HG03103 (cell line): ENCODE measurements around the gene KLF13.

Source experiments
- ATAC-seq: cut with Tn5 transposase; IDR thresholded peaks from one replicate; pipeline ENCODE4 v1.9.1; 2021; ENCODE audit warnings: low read depth; ENCODE audit not compliant: unreplicated experiment

The KLF13 gene

DNA sequence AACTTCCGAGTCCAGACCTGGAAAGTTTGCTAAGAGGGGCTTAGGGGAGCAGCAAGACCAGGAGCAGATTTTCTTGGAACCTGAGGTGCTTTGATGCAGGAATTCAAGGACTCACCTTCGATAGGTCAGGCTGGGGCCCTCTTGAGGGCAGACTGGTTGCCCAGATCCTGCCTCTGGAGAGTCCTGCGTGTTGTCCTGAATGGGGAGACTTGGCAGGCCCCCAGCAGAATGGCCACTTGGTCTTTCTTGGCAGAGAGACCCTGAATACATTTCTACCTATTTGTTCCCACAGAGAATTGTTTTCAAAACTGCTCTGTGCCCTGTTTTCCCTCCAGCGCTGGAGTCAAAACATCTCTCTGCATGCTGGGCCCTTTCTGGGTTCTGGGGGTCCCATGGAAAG, 4.2 kb downstream of the KLF13 start:
- ATAC-seq, result no peak

DNA sequence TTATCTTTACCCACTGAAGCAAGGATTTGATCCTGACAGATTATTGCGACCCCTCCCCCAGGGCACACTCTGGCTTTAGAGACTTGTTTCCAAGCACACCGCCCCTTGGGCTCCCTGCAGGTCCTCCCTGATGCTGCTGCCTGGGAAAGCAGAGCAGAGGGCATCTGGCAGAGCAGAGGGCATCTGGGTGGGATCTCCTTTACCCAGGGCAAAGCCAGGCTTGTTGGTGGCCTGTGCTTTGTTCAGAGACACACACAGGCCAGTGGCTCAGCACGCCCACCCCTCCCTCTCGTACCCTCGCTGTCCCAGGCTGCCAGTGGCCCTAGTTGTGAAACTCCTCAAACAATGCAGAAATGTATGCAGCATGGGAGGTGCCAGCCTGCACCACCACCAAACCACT, 4.8 kb downstream of the KLF13 start:
- ATAC-seq, result no peak

DNA sequence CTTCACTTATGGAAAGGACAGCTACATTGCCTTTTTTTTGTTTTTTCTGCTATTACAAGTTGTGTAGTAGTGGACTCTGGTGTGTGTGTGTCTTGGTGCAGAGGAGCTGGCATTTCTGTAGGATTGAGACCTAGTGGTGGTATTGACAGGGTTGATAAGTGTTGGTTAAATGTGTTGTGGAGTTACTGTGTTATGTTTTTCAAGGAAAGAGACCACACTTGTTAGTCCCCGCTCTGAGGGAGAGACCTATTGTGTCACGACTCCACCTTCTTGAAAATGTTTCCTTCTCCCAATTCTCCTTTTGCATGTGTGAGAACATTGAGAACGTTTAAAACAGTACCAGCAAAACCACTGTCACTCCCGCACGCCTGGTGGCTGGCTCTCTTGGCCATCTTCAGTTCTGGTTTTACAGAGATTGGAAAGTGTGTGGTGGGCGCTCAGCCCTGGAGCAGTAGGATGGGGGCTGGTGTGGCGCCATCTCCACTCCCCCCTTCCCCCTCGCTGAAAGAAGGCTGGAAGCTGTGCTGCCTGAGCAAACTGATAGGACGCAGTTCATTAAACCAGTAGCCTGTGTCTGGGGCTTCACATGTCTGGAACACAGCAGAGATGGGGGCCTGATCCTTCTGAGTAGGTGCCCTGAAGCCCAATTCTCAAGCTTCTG, 5.5 kb downstream of the KLF13 start:
- ATAC-seq, result no peak

DNA sequence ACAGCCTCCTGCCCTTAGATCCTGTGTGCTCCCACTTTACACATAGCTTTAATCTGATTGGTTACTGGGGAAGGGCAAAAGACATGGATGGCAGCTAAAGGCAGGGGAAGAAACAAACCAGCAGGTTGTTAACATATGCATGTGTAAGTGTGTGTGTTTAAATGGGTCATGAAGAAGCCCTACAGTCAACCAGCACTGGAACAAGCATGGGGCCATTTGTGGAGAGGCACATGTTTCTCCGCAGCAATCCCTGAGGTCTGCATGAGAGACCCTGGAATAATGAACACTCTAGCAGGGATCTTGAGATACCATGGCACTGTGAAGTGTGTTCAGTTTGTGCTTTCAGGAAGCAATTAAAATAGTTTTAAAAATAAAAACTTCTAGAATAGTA, 6.0 kb downstream of the KLF13 start:
- no peak for ATAC-seq

GRCh38 chr15:31333119-31333518, 6.5 kb downstream of the KLF13 start:
- no peak for ATAC-seq

DNA sequence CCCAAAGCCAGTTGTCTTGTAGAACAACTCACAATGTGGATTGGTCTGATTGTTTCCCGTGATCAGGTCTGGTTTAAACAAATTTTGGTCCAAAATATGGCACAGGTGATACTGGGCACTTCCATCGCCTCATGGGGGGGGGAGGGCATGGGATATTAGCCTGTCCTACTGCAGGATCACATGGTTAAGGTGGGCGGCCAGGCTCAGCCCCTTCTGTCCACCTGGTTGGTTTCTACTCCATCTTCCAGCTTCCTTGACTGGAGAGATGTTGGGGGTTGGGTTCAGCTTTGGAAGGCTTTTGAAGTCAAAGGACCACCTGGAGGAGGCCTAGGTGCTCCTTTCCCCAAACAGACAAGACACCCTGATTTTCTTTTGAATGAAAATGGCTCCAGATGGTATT, 7.2 kb downstream of the KLF13 start:
- no peak for ATAC-seq

DNA sequence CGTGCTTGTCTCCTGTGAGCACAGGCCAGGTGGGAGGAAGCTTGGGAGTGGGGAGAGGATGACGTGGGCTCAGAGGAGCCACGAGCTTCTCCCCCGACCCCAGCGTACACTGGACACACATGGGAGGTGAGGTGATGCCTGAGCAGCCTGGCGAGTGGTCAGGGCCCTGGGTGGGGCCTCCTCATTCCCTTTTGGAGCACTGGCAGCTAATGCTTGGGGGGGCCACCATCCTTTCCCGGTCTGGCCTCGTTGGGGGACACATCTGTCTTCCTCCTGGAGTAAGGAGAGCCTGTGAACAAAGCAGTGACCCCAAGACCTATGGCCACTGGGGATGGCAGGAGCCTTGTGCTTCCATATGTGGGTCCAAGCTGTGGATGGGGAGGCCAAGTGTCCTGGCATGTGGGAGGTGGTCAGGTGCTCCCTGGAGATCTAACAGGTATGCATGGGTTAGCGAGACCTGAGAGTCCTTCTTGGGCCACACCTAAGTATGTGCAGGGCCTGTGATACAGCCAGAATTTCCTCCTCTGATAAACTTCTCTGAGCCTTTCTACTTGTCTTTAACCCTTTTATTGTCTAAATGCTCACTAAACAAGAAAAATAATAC, 9.5 kb downstream of the KLF13 start:
- ATAC-seq, result no peak

DNA sequence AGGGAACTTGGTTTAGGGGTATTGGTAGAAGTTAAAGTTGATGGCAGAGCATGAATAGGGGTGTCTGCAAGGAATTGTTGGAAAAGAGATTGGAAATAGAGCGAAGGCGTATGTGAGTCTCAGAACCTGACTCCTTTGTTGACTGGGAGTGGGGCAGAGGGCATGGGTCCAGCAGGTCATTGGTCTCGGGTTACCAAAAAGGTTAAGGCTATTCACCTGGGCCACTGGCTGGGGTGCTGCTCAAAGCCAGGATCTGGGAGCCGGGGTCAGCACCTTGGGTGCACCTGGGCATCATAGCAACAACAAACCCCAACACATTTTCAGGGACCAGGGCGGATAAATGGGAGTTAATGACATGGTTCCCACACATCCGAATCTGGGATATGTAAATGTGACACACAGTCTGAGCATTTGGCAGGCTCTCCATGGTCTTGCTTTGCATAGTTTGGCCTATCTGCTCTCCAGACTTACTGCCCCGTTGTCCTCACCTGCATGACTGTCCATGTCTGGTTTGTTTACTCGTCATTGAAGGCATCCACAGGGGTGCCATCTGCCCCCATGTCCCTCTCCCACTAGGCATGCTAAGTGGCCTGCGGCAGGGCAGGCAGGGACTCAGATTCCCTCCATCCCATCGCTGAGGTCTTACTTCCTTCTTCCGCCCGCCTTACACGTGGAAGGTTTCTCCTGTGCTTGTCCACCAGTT, 10.1 kb downstream of the KLF13 start:
- ATAC-seq, result no peak

DNA sequence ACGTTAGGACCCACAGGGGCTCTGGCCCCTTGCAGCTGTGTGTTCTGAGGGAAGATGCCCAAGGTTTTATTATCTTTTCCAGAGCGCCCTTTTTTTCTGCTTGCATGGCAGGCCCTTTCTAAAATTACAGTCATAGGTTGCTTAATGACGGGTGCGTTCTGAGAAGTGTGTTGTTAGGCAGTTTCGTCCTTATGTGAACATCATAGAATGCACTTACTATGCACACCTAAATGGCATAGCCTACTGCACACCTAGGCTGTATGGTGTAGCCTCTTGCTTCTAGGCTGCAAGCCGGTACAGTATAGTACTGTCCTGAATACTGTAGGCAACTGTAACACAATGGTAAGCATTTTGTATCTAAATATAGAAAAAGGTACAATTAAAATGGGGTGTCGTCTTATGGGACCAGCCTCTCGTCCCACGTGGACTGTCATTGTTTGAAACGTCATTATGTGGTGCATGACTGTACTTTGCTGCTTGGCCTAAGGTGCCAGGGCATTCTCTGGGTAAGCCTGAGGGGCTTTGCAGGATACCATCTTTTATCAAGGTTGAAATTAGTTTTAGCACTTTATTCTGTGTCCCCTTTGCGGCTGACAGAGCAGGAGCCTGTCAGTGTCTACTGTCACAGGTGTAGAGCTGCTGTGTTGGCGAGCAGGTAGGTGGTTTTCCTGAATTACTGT, 10.9 kb downstream of the KLF13 start:
- no peak for ATAC-seq

GRCh38 chr15:31338318-31338878, 11.8 kb downstream of the KLF13 start:
- no peak for ATAC-seq

GRCh38 chr15:31338879-31339557, 12.4 kb downstream of the KLF13 start:
- no peak for ATAC-seq

DNA sequence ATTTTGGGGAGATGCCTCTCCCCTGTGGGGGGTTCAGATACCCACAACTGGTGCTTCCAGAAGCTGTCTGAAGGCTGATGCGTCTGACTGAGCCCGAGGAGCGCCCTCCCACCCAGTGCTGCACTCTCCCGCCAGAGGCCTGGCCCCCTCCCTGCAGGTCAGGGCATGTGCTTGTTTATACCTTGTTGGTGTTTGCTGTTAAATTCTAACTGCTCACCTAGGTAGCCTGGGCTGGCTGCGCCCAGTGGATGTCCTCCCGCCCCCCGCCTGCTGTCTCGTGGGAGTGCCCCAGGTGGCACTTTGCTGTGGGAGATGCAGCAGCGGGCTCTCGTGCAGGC, 12.9 kb downstream of the KLF13 start:
- no peak for ATAC-seq

DNA sequence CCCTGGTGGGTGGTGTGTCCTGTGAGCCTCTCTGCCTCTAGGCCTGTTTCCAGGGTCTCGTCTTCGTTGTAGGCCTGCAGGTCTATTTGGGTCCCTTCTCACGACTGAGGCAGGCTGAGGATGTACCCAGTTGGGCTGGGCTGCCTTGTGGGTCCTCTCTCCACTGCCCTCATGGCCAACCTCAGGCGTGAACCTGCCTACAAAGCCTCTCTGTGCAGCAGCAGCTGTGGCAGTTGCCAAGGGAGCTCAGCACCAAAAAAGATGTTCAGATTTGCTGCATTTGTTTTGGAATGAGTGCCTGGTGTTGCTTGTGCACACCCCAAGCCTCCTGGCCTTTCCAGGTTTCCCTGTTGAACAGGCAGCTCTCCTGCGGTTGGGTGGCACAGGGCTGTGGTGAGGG, 13.4 kb downstream of the KLF13 start:
- no peak for ATAC-seq

GRCh38 chr15:31340592-31340991, 14.0 kb downstream of the KLF13 start:
- ATAC-seq, result no peak

GRCh38 chr15:31341071-31341470, 14.4 kb downstream of the KLF13 start:
- no peak for ATAC-seq

- no peak for ATAC-seq
These were observed 15.0 kb downstream of the KLF13 start for GRCh38 chr15:31341496-31342195.

GRCh38 chr15:31342381-31342780, 15.7 kb downstream of the KLF13 start:
- ATAC-seq, result no peak

GRCh38 chr15:31342781-31343626, 16.4 kb downstream of the KLF13 start:
- ATAC-seq, result no peak

DNA sequence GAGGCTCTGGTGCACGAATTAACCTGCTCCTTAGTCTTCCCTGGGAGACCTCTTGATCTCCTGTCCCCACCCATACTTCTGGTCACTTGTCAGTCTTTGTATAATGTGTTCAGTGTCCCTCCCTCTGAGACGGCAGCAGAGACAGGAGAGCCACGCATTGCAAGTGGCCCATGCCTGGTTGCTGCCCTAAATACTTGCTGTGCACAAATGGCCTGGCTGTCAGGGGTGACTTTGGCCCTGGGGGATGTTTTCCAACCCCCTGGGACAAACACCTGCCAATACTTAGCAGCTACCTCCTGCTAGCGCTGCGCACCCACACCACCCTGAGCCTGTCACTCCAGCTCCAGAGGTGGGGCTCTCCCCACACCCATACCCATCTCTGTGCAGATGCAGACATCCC, 17.2 kb downstream of the KLF13 start:
- no peak for ATAC-seq
